Gastroesophageal sphincter (tissue), 3 donors: ENCODE data around the gene EIF3F.

Experiments
- EP300 ChIP-seq: sonication (generic); formaldehyde crosslinking; IDR thresholded peaks from one replicate; pipeline ENCODE4 v1.6.1; 2017; ENCODE audit warnings: antibody characterized with exemption, mild to moderate bottlenecking
- POLR2A ChIP-seq, 2 donors: fragments of 450-650 bp; IDR thresholded peaks; one replicate each; pipeline ENCODE4 v1.6.1; 2017; ENCODE audit warnings: antibody characterized with exemption in 2 of 2, mild to moderate bottlenecking in 2 of 2, moderate library complexity in 1 of 2
- POLR2AphosphoS5 ChIP-seq: sonication (generic); formaldehyde crosslinking; IDR thresholded peaks from one replicate; pipeline ENCODE4 v1.6.1; 2017; ENCODE audit warnings: antibody characterized with exemption
- TF ChIP-seq, protein P1 (sequence below), 4 experiments: fragments of 200-600 bp in 2 of 4; fragments of 450-650 bp in 2 of 4; sonication (generic) in 1 of 4; IDR thresholded peaks; one replicate each; pipeline ENCODE4 v1.5.1; 2017 to 2019; ENCODE audit warnings: antibody characterized with exemption in 4 of 4, mild to moderate bottlenecking in 2 of 4, moderate library complexity in 2 of 4

GRCh38 chr11:7965386-7965785, 21.8 kb upstream of the EIF3F start, which contains the start of gene NLRP10:
- TF ChIP-seq, protein P1, sequence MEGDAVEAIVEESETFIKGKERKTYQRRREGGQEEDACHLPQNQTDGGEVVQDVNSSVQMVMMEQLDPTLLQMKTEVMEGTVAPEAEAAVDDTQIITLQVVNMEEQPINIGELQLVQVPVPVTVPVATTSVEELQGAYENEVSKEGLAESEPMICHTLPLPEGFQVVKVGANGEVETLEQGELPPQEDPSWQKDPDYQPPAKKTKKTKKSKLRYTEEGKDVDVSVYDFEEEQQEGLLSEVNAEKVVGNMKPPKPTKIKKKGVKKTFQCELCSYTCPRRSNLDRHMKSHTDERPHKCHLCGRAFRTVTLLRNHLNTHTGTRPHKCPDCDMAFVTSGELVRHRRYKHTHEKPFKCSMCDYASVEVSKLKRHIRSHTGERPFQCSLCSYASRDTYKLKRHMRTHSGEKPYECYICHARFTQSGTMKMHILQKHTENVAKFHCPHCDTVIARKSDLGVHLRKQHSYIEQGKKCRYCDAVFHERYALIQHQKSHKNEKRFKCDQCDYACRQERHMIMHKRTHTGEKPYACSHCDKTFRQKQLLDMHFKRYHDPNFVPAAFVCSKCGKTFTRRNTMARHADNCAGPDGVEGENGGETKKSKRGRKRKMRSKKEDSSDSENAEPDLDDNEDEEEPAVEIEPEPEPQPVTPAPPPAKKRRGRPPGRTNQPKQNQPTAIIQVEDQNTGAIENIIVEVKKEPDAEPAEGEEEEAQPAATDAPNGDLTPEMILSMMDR (IDR thresholded peaks at IDR 0.05) = no peak
- TF ChIP-seq POLR2A (IDR thresholded peaks at IDR 0.05) (no peak), EP300 (no peak), POLR2AphosphoS5 (no peak)
